Esophagus muscularis mucosa (tissue), 4 donors: ENCODE measurements around the gene C12orf60. TPM values are rescaled to one million over a fixed set of nuclear protein-coding genes. Genes with fewer than 3 reads are reported as not detected.
A peak's percentile ranks its signal among the peaks of the same experiment; 100 is the strongest.

Experiments
- DNase-seq: peaks from one replicate; pipeline ENCODE4 v3.0.0-alpha.2; 2017; ENCODE audit errors: extremely low spot score
- H3K27ac ChIP-seq, 4 donors: fragments of 200-600 bp; sonication (generic); replicated peaks in 1 of 4; 1 replicate in 3 of 4; 2 replicates in 1 of 4; pipeline ENCODE4 v1.5.1; 2016 to 2019; ENCODE audit warnings: mild to moderate bottlenecking in 1 of 4
- H3K27me3 ChIP-seq, 4 donors: fragments of 200-600 bp; sonication (generic); one replicate each; pipeline versions ENCODE4 v1.5.1 to v1.6.0; 2016 to 2019
- H3K36me3 ChIP-seq, 4 donors: fragments of 200-600 bp; sonication (generic); one replicate each; pipeline ENCODE4 v1.5.1; 2016 to 2019
- H3K4me1 ChIP-seq, 4 donors: fragments of 200-600 bp; sonication (generic); one replicate each; pipeline ENCODE4 v1.5.1; 2016 to 2019
- H3K4me3 ChIP-seq, 4 donors: fragments of 200-600 bp; sonication (generic); 1 replicate in 2 of 4; 2 replicates in 2 of 4; pipeline ENCODE4 v1.5.1; 2016 to 2019; ENCODE audit warnings: mild to moderate bottlenecking in 4 of 4, moderate library complexity in 1 of 4
- H3K9me3 ChIP-seq, 4 donors: fragments of 200-600 bp; sonication (generic); 1 replicate in 3 of 4; 2 replicates in 1 of 4; pipeline ENCODE4 v1.5.1; 2016 to 2019
- EP300 ChIP-seq: sonication (generic); formaldehyde crosslinking; IDR thresholded peaks from one replicate; pipeline ENCODE4 v1.6.1; 2017; ENCODE audit warnings: antibody characterized with exemption
- POLR2A ChIP-seq: fragments of 450-650 bp; IDR thresholded peaks from one replicate; pipeline ENCODE4 v1.6.1; 2017; ENCODE audit warnings: antibody characterized with exemption, moderate library complexity, mild to moderate bottlenecking, low read depth
- POLR2AphosphoS5 ChIP-seq, 2 donors: sonication (generic); formaldehyde crosslinking; IDR thresholded peaks; one replicate each; pipeline ENCODE4 v1.6.1; 2017; ENCODE audit warnings: antibody characterized with exemption in 2 of 2
- WGBS: methylation state at CpG from one replicate; pipeline ENCODE4 v1.1.5; 2018; 5-methylcytosine and 5-hydroxymethylcytosine counted together
- intact Hi-C: fragments of 100-400 bp; cut with DNase I; formaldehyde crosslinking; loops from one replicate; pipeline ENCODE4 v1.15.1; 2023
- total RNA-seq, 4 donors: library from RNA; depleted of rRNA; stranded (reverse); fragments of >200 nt; gene quantifications; one replicate each; pipeline versions ENCODE4 v1.1.0 to v1.2.1, GENCODE V29; 2016
- TF ChIP-seq, protein P1 (sequence below), 3 experiments: fragments of 200-600 bp in 2 of 3; fragments of 450-650 bp in 1 of 3; sonication (generic) in 2 of 3; IDR thresholded peaks; one replicate each; pipeline ENCODE4 v1.5.1; 2017 to 2019; ENCODE audit warnings: antibody characterized with exemption in 3 of 3, mild to moderate bottlenecking in 2 of 3, moderate library complexity in 1 of 3

The C12orf60 gene
- total RNA-seq, 4 donors from 2014 or later = 0.66 to 2.1 (median 1.1) TPM

DNA sequence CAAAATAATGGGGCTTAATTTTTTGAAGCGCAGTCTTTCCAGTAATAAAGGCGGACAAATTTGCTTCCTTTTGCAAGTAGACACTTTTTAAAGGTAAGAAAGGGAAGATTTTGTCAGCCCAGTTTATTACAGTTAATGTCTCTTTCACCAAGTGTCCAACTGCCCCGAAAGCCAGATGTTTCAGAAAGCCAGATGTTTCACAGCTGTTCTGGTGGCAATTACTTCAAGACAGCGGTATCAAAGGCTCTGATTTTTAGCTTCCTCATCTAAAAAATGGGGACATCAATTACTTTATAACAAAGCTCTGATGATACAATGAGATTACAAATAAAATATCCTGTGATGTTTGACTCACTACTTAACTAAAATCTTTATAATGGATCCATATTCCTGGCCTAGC is 1.2 kb upstream of the C12orf60 start:
- 59% methylated on average over 4 of the region's 4 CpGs for WGBS
- no peaks in the 10 kb centered on the region for H3K27me3 ChIP-seq
- H3K9me3 ChIP-seq = no peaks in the 10 kb centered on the region
- peak overlapping the region; percentile 82 to 96 (median 85) for H3K4me3 ChIP-seq
- TF ChIP-seq POLR2AphosphoS5 (IDR thresholded peaks at IDR 0.05) = no peak
- TF ChIP-seq, protein P1, sequence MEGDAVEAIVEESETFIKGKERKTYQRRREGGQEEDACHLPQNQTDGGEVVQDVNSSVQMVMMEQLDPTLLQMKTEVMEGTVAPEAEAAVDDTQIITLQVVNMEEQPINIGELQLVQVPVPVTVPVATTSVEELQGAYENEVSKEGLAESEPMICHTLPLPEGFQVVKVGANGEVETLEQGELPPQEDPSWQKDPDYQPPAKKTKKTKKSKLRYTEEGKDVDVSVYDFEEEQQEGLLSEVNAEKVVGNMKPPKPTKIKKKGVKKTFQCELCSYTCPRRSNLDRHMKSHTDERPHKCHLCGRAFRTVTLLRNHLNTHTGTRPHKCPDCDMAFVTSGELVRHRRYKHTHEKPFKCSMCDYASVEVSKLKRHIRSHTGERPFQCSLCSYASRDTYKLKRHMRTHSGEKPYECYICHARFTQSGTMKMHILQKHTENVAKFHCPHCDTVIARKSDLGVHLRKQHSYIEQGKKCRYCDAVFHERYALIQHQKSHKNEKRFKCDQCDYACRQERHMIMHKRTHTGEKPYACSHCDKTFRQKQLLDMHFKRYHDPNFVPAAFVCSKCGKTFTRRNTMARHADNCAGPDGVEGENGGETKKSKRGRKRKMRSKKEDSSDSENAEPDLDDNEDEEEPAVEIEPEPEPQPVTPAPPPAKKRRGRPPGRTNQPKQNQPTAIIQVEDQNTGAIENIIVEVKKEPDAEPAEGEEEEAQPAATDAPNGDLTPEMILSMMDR (IDR thresholded peaks at IDR 0.05) = no peak
- TF ChIP-seq EP300 = no peak
- no peak for TF ChIP-seq POLR2A
- peaks cover 5 to 31% (median 21%) of the 10 kb centered on the region in 4 donors for H3K36me3 ChIP-seq
- no peak for DNase-seq
- peak overlapping the region in 3 of 4 donors; percentile 91 to 96 (median 91) for H3K27ac ChIP-seq
- intact Hi-C loops = loop anchor here (5.0 kb wide), 1 partner anchor 35 kb away; no protein-coding TSS in a partner anchor
- peaks cover 13 to 24% (median 22%) of the 10 kb centered on the region in 4 donors for H3K4me1 ChIP-seq

DNA sequence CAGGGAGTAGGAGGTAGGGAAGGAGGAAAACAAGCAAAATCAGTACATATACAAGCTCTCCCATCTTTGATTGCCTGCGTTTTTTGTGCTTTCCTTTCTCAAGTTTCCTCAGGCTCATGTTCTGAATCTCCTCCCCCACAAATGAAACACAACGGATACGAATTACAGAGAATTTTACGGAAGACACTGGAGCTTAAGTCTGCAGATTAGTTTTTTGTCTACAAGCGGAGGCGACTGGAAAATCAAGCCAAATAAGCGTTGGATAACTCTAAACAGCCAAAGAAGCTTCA is 804 bp upstream of the C12orf60 start:
- Histone ChIP-seq H3K27me3 (no peaks in the 10 kb centered on the region), H3K36me3 (peaks cover 1 to 27% (median 16%) of the 10 kb centered on the region in 4 donors), H3K27ac (peak overlapping the region; percentile 91 to 96 (median 92)), H3K9me3 (no peaks in the 10 kb centered on the region), H3K4me1 (peaks cover 13 to 24% (median 22%) of the 10 kb centered on the region in 4 donors), H3K4me3 (peak overlapping the region; percentile 82 to 96 (median 85))
- DNase-seq = no peak
- TF ChIP-seq, protein P1 (IDR thresholded peaks at IDR 0.05) = no peak
- no peak for TF ChIP-seq POLR2A
- no peak for TF ChIP-seq EP300
- no peak for TF ChIP-seq POLR2AphosphoS5 (IDR thresholded peaks at IDR 0.05)
- intact Hi-C loops = loop anchor here (5.0 kb wide), 1 partner anchor 35 kb away; no protein-coding TSS in a partner anchor
- WGBS = 0% methylated on average over 7 of the region's 7 CpGs

DNA sequence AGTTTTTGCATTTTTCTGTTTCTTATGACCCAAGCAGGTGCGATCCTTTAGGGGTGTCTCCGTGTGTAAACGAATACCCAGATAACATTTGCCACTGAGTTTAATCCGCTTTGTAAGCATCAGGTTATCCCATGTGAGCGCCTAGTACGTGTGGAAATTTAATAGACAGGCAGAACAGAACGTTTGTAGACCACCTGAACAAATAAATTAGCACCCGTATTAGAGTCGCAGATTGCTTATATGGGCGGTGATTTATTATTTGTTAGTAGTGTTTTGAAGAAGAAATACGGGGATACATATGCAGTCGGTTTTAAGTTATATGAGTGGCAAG is 325 bp downstream of the C12orf60 start:
- no peak for DNase-seq
- TF ChIP-seq, protein P1 (IDR thresholded peaks at IDR 0.05) = no peak
- TF ChIP-seq POLR2AphosphoS5 (IDR thresholded peaks at IDR 0.05) = no peak
- TF ChIP-seq EP300 = no peak
- Histone ChIP-seq H3K4me3 (peak overlapping the region; percentile 82 to 96 (median 85)), H3K9me3 (no peaks in the 10 kb centered on the region), H3K27ac (peak overlapping the region; percentile 91 to 96 (median 92)), H3K4me1 (peaks cover 13 to 24% (median 22%) of the 10 kb centered on the region in 4 donors), H3K36me3 (peaks cover 0 to 16% (median 6%) of the 10 kb centered on the region in 4 donors), H3K27me3 (no peaks in the 10 kb centered on the region)
- WGBS = under 1% methylated on average over 12 of the region's 12 CpGs
- intact Hi-C loops = loop anchor here (5.0 kb wide), 1 partner anchor 36 kb away; no protein-coding TSS in a partner anchor

DNA sequence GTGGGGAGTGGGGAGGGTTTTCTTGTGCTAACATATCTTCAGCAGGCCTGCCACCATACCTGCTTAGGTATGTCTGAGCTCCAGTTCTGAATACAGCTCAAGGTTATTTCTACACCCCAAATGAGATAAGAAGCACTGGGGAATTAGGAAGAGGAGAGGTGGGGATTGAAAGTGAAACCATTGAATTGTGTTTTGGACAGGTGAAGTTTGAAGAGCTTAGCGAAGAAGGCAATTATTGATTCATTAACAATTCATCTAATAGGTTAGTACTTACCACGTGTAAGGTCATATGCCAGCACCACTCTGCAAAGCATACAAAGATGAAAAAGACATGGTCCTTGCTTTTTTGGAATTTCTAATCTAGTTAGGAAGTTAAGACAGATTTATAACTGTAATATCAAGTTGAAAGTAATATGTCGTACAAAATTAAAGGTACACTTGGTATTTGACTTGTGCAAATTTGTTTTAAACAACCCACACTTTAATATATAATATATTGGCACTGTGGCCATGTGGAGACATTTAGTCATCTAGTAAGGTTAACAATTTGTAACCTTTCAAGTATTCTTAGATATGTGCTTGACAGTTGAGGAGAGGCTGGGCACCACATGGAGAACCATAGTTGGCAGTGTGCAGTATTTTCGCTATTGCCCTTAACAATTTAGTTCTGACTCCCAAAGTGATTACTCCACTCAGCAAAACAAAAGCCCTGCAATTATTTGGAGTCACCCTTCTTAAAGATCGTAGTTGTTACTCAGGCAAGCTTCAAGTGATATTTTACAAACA is 6.9 kb downstream of the C12orf60 start:
- Histone ChIP-seq H3K9me3 (no peaks in the 10 kb centered on the region), H3K27ac (no peak overlapping the region), H3K4me3 (no peak overlapping the region), H3K27me3 (no peaks in the 10 kb centered on the region), H3K4me1 (peaks cover 0 to 5% (median 0%) of the 10 kb centered on the region in 4 donors), H3K36me3 (no peaks in the 10 kb centered on the region)
- no peak for DNase-seq
- TF ChIP-seq, protein P1 (IDR thresholded peaks at IDR 0.05) = no peak
- WGBS = 92% methylated on average over 5 of the region's 5 CpGs
- intact Hi-C loops = no loop called here
